HG03520 (cell line): ENCODE data around the gene FTO.

Experiments
- ATAC-seq: cut with Tn5 transposase; IDR thresholded peaks from one replicate; pipeline ENCODE4 v1.9.1; 2021; ENCODE audit warnings: mild to moderate bottlenecking, moderate library complexity; ENCODE audit not compliant: unreplicated experiment

The FTO gene

GRCh38 chr16:53745753-53746266 lies 41.9 kb downstream of the FTO start:
- ATAC-seq = no peak

- ATAC-seq = no peak
Measured at GRCh38 chr16:53752560-53752959, 48.6 kb downstream of the FTO start.

- ATAC-seq = no peak
Measured at GRCh38 chr16:53753431-53753830, 49.5 kb downstream of the FTO start.

GRCh38 chr16:53755026-53755910 lies 51.3 kb downstream of the FTO start:
- no peak for ATAC-seq

GRCh38 chr16:53756275-53756996 lies 52.5 kb downstream of the FTO start:
- ATAC-seq = no peak

- no peak for ATAC-seq
Measured at GRCh38 chr16:53757971-53758609, 54.1 kb downstream of the FTO start.

- ATAC-seq = no peak
Measured at GRCh38 chr16:53761962-53762703, 58.2 kb downstream of the FTO start.

GRCh38 chr16:53766304-53767016 lies 62.5 kb downstream of the FTO start:
- no peak for ATAC-seq

GRCh38 chr16:53768167-53768566 lies 64.2 kb downstream of the FTO start:
- no peak for ATAC-seq

- ATAC-seq = no peak
Measured at GRCh38 chr16:53768593-53768992, 64.6 kb downstream of the FTO start.

- ATAC-seq = no peak
Measured at GRCh38 chr16:53769185-53769584, 65.2 kb downstream of the FTO start.

GRCh38 chr16:53769787-53770186 lies 65.8 kb downstream of the FTO start:
- ATAC-seq = no peak

GRCh38 chr16:53770641-53771040 lies 66.7 kb downstream of the FTO start:
- ATAC-seq = no peak

- no peak for ATAC-seq
Measured at GRCh38 chr16:53771655-53772497, 67.9 kb downstream of the FTO start.

- no peak for ATAC-seq
Measured at GRCh38 chr16:53773150-53773846, 69.3 kb downstream of the FTO start.

GRCh38 chr16:53773881-53774280 lies 69.9 kb downstream of the FTO start:
- no peak for ATAC-seq

- ATAC-seq = no peak
Measured at GRCh38 chr16:53775106-53775820, 71.3 kb downstream of the FTO start.

GRCh38 chr16:53775821-53776431 lies 72.0 kb downstream of the FTO start:
- ATAC-seq = no peak
